ENCODE results near the gene RET.

RET gene

DNA sequence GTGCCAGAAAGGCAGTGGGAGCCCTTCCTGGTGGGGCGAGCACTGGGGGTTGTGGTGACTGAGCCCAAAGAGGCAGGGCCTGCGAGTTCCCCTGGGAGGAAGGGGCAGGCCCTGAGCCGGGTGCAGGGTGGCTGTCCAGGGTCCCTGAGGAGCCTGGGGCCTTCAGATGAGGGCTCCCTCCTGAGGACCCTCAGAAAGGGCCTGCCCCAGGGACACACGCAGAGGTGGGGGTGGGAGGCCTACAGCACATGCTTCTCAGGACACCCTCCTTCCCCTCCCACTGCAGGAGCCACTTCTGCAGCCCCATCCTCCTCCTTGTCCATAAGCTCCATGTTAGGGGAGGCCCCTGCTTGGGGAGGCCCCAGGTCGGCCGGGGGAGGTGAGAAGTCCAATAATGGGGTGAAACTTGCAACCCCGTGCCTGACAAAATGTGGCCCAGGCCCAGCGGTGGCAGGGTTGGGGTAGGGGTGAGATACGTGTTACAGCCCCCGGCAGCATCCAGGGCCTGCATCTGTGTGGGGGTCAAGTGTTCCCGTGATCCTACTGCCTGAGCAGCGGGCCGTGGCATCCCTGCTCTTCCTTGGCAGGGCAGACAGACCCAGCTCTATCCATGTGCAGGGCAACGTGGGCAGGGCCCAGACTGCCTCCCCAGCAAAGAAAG, 31.8 kb upstream of the RET start:
- DNase-seq, result peak; percentile 36

DNA sequence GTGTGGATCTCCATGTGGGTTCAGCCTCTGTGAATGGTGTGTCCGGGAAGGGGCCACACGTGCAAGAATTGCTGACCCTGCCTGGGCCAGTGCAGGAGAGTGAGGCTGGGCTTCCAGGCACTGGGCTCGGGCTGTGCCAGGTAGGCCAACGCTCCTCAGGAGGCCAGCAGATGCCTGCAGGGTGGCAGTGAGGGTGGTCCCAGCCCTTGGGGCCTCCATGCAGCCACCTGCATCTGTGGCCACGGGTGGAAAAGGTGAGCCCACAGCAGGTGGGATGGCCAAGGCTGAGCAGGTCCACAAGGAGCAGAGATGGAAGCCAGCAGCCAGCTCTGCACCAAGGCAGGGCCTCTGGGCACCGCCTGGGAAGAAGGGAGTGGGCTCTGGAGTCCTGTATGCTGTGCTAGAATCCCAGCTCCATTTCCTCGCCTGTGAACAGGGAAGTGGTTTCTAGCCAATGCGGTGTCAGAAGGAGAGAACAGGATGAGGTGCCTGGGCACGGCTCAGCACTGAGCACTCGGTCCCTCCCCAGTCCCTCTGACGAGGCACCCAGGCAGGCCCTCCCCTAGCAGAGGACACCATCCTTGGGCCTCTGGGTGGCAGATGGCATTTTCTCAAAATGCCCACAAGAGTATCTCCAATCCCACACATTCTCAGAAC, 31.1 kb upstream of the RET start:
- DNase-seq, result peak; percentile 35

GRCh38 chr10:43046288-43046991, 30.4 kb upstream of the RET start:
- no peak for DNase-seq

- no peak for DNase-seq
Observed at GRCh38 chr10:43047288-43047970, 29.4 kb upstream of the RET start.

- DNase-seq, result peak; percentile 15
Observed at GRCh38 chr10:43048301-43049051, 28.4 kb upstream of the RET start.

DNA sequence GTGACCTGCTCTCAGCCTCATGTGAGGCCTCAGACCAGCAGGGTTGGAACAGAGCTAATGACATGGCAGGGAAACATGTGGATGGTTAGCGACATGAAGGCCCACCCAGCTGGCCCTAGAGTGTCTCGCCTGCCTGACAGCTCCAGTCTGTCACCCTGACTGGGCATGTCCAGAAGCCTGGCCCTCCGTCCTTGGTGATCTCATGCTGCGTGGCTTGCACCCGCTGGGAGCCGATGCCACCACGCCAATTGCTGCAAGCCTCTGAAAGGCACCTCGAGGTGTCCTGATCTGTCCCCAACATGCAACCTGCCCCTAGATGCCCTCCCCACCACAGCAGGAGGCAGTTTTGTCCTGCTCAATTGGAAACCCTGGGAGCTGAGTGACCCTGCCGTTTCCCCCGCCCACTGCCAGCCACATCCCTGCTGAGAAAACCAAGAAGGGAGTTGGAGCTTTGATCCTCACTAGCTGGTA, 27.8 kb upstream of the RET start:
- peak; percentile 23 for DNase-seq

DNA sequence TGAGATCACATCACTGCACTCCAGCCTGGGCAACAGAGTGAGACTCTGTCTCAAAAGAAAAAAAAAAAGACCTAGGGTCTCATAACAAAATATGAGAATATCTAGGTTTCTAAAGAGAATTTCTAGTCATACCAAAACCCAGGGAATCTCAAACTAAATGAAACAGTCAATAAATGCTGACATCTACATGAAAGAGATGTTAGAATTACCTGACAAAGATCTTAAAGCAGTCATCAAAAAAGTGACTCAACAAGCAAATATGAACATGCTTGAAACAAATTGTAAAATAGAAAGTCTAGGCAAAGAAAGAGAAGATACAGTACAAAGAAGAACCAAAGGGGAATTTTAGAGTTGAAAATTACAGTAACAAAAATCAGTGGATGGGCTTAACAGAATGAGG, 26.9 kb upstream of the RET start:
- no peak for DNase-seq

- no peak for DNase-seq
Observed at GRCh38 chr10:43053825-43054224, 23.0 kb upstream of the RET start.

- DNase-seq, result peak; percentile 22
Observed at GRCh38 chr10:43054593-43054992, 22.3 kb upstream of the RET start.

GRCh38 chr10:43055217-43055616, 21.7 kb upstream of the RET start:
- DNase-seq, result peak; percentile 7

- DNase-seq, result peak; percentile 39
Observed at GRCh38 chr10:43055991-43056567, 20.8 kb upstream of the RET start.

GRCh38 chr10:43056568-43057011, 20.3 kb upstream of the RET start:
- DNase-seq, result no peak

- DNase-seq, result peak; percentile 27
Observed at GRCh38 chr10:43057231-43057711, 19.6 kb upstream of the RET start.

DNA sequence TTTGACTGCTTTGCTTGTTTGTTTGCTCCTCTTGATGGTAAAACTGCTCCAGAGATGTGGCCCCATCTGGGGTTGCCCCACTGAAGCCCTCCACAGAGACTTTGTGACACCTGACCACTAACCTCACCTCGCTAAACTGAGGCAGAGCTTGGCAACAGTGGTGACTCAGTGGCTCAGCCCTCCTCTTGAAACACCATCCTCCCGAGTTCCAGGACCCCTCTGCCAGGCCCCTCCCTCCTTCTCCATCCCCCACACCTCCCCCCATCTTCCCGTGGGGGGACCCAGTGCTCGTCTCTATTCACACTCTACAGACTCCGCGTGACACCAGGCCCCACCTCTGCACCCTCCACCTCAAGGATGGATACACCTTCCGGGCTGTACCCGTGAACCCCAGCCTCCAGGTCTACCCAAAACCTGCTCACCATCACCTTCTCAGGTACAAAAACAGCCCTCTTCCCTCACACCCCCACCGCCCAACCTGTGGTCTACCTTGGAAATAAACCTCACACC, 19.0 kb upstream of the RET start:
- no peak for DNase-seq

DNA sequence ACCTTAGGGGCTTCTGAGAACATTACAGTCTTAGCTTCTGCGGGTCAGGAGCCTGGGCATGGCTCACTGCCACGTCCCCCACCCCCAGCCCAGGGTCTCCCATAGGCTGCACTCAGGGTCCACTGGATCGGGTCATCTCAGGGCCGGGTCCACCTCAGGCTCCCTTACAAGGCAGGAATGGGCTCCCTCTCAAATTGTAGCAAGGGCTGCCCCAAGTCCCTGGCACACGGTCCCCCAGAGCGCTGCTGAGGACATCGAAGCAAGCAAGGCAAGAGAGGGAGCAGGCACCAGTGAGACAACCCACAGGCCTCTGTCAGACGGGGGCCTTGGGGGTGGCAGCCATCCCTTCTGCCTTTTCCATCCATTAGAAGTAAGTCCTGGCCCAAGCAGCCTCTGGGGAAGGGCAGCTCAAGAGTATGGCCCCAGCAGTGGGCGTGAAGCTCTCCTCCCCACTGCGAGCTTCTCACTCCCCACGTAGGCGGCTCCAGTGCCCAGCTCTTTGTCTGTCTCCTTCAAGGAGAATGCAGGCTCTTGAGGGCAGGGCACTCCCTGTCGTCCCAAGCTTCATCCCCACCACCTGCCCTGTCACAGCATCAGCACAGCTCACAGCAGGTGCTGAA, 18.0 kb upstream of the RET start:
- no peak for DNase-seq

GRCh38 chr10:43059336-43059720, 17.5 kb upstream of the RET start:
- DNase-seq, result no peak

DNA sequence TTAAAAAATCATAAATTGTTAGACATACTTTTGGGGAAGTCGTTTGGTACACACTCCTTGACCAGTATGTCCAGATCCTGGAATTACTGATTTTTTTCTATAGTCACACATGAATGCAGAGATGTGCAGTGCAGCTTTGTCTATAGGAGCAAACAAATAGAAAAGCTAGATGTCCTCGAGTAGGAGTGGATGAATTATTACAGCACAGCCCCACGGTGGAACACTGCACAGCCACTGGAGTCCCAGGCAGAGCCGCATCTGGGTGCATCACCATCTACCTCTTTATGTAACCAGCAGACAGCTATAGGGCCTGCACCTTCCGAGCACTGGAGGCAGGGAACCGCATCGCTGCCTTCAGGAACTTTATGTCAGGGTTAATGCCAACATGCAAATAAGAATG, 17.0 kb upstream of the RET start:
- DNase-seq, result no peak

DNA sequence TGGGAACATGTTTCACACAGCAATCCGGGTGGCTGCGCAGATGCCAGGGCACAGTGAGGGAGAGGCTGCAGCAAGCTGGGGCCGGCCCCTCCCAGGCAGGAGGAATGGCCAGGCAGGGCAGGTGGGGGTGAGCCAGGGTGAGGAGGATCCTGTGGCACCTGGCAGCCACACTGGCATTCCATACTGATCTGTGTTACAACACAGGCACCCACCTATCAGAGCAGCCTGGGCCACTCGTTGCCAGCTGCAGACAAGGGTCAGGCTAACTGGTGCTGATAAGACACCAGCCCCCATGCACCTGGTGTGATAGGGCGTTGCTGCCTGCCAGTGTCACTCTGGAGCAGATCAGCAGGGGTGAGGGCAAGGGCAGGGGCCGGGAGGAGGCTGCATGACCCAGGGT, 16.6 kb upstream of the RET start:
- DNase-seq, result no peak

- DNase-seq, result no peak
Observed at GRCh38 chr10:43061331-43061730, 15.5 kb upstream of the RET start.

GRCh38 chr10:43061760-43062159, 15.1 kb upstream of the RET start:
- no peak for DNase-seq

GRCh38 chr10:43062402-43063160, 14.3 kb upstream of the RET start:
- no peak for DNase-seq

Measured in right forelimb (tissue), 1 donor.